Gastrocnemius medialis (tissue), 4 donors: Measurements from ENCODE around the gene PLEKHM2.

Source experiments
- POLR2A ChIP-seq, 2 donors: fragments of 450-650 bp; IDR thresholded peaks; one replicate each; pipeline ENCODE4 v1.6.1; 2017; ENCODE audit warnings: antibody characterized with exemption in 2 of 2, mild to moderate bottlenecking in 2 of 2, moderate library complexity in 2 of 2
- TF ChIP-seq, protein P1 (sequence below), 5 experiments: fragments of 450-650 bp in 3 of 5; fragments of 200-600 bp in 2 of 5; sonication (generic) in 2 of 5; IDR thresholded peaks in 4 of 5; conservative IDR thresholded peaks in 1 of 5; 1 replicate in 4 of 5; 2 replicates in 1 of 5; pipeline ENCODE4 v1.5.1; 2016 to 2019; ENCODE audit warnings: antibody characterized with exemption in 5 of 5, mild to moderate bottlenecking in 3 of 5, moderate library complexity in 3 of 5

DNA sequence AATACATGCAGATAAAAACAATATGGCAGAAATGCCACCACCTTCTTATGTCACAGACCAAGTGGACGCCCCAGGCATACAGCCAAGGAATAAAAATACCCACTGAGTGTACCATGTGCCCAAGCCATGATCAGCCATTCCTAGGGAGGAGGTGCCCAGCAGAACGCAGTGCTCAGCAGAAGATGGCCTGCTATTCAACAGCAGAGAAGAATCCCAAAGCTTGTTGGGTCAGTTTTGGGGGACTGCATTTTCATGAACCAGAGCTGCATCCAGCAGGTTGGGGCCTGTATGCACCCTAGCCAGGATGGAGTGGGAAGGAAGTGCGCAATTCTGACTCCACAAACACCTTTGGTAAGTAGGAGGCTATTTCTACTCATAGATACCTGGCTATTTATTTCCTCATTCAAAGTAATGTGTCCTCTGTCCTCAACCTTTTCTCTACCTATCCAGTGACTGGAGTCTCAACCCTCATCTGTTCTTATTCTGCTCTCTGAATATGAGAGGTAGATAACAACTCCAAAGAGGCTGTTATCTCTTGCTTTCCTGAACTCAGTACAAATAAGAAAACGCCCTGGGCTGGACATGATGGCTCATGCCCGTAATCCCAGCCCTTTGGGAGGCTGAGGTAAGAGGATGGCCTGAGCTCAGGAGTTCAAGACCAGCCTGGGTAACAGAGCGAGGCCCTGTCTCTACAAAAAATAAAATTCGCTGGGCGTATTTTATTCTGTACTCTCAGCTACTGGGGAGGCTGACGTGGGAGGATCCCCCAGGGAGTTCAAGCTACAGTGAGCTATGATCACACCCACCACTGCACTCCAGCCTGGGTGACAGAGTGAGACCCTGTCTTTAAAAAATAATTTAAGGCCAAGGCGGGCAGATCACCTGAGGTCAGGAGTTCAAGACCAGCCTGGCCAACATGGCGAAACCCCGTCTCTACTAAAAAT lies 2.5 kb upstream of the PLEKHM2 start:
- TF ChIP-seq, protein P1, sequence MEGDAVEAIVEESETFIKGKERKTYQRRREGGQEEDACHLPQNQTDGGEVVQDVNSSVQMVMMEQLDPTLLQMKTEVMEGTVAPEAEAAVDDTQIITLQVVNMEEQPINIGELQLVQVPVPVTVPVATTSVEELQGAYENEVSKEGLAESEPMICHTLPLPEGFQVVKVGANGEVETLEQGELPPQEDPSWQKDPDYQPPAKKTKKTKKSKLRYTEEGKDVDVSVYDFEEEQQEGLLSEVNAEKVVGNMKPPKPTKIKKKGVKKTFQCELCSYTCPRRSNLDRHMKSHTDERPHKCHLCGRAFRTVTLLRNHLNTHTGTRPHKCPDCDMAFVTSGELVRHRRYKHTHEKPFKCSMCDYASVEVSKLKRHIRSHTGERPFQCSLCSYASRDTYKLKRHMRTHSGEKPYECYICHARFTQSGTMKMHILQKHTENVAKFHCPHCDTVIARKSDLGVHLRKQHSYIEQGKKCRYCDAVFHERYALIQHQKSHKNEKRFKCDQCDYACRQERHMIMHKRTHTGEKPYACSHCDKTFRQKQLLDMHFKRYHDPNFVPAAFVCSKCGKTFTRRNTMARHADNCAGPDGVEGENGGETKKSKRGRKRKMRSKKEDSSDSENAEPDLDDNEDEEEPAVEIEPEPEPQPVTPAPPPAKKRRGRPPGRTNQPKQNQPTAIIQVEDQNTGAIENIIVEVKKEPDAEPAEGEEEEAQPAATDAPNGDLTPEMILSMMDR (IDR thresholded peaks at IDR 0.05 in 4 of 5, conservative IDR thresholded peaks at IDR 0.05 in 1 of 5) = no peak
- TF ChIP-seq POLR2A (IDR thresholded peaks at IDR 0.05) = peak; percentile 73 to 75
